ENCODE results near the gene RPL7A.
"Not testable (repeated sequence)": the region's sequence is repeated elsewhere in the genome, so short reads cannot be mapped to it uniquely, and the experiment has no call there.

DNA sequence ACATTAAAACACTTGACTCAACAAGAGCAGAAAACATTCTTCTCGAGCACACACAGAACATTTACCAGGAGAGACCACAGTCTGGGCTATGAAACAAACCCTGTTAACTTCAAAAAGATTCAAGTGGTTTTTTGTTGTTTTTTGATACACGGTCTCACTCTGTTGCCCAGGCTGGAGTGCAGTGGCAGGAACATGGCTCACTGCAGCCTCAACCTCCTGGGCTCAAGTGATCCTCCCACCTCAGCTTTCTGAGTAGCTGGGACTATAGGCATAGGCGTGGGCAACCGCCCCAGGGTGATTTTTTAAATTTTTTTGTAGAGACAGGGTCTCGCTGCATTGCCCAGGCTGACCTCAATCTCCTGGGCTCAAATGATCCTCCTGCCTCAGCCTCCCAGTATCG is 21.0 kb upstream of the RPL7A start:
- TF ChIP-seq, protein P1, sequence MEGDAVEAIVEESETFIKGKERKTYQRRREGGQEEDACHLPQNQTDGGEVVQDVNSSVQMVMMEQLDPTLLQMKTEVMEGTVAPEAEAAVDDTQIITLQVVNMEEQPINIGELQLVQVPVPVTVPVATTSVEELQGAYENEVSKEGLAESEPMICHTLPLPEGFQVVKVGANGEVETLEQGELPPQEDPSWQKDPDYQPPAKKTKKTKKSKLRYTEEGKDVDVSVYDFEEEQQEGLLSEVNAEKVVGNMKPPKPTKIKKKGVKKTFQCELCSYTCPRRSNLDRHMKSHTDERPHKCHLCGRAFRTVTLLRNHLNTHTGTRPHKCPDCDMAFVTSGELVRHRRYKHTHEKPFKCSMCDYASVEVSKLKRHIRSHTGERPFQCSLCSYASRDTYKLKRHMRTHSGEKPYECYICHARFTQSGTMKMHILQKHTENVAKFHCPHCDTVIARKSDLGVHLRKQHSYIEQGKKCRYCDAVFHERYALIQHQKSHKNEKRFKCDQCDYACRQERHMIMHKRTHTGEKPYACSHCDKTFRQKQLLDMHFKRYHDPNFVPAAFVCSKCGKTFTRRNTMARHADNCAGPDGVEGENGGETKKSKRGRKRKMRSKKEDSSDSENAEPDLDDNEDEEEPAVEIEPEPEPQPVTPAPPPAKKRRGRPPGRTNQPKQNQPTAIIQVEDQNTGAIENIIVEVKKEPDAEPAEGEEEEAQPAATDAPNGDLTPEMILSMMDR (IDR thresholded peaks at IDR 0.05; ENCODE audit: insufficient read depth, low read length) = not testable (repeated sequence)
- TF ChIP-seq POLR2AphosphoS5 (IDR thresholded peaks at IDR 0.05; ENCODE audit: low read depth) = not testable (repeated sequence)
